ENCODE measurements around the gene FAF1. TPM values are rescaled to one million over a fixed set of nuclear protein-coding genes. Genes with fewer than 3 reads are reported as not detected.

FAF1 gene
- total and polyA plus RNA-seq, 9 of the 15 experiments (the other 6 are each of a cell fraction or from before 2014, with no cell fraction given), result 48.7 to 225 (median 118) TPM

- TF ChIP-seq NONO (IDR thresholded peaks at IDR 0.05; ENCODE audit: low read depth in 2 of 2, low read length in 1 of 2) (no peak), KLF1 (tag; IDR thresholded peaks at IDR 0.05) (no peak), BCLAF1 (IDR thresholded peaks at IDR 0.05; ENCODE audit: borderline replicate concordance in 1 of 2, control insufficient read depth in 1 of 2, low read depth in 2 of 2, low read length in 1 of 2) (peak in 1 of 2 experiments; percentile 37; a peak in 1 of 4 replicates), CHD1 (IDR thresholded peaks at IDR 0.05; ENCODE audit: low read length) (peak; percentile 92), PTRF (tag; IDR thresholded peaks at IDR 0.05) (no peak), UBTF (IDR thresholded peaks at IDR 0.05; ENCODE audit: borderline replicate concordance in 1 of 2, low read depth in 2 of 2, low read length in 2 of 2) (peak in 1 of 2 experiments; percentile 21; a peak in 2 of 4 replicates), CBX3 (IDR thresholded peaks at IDR 0.05; ENCODE audit: borderline replicate concordance in 1 of 2, low read length in 2 of 2) (no peak), CHCHD3 (CRISPR knock-in tag; IDR thresholded peaks at IDR 0.05) (no peak), TCF15 (CRISPR knock-in tag; IDR thresholded peaks at IDR 0.05) (no peak), ZC3H4 (CRISPR knock-in tag; IDR thresholded peaks at IDR 0.05; ENCODE audit: borderline replicate concordance) (no peak), POLR2AphosphoS2 (IDR thresholded peaks at IDR 0.05; ENCODE audit: low read length) (no peak), PCBP2 (IDR thresholded peaks at IDR 0.05; ENCODE audit: low read depth, low read length, poor library complexity, severe bottlenecking) (no peak), PYGO2 (tag; IDR thresholded peaks at IDR 0.05) (no peak), NCOA6 (IDR thresholded peaks at IDR 0.05) (no peak), NFE2 (IDR thresholded peaks at IDR 0.05; ENCODE audit: low read depth) (peak; percentile 74), TFAM (CRISPR knock-in tag; conservative IDR thresholded peaks at IDR 0.05) (no peak)
- TF ChIP-seq, protein P1, sequence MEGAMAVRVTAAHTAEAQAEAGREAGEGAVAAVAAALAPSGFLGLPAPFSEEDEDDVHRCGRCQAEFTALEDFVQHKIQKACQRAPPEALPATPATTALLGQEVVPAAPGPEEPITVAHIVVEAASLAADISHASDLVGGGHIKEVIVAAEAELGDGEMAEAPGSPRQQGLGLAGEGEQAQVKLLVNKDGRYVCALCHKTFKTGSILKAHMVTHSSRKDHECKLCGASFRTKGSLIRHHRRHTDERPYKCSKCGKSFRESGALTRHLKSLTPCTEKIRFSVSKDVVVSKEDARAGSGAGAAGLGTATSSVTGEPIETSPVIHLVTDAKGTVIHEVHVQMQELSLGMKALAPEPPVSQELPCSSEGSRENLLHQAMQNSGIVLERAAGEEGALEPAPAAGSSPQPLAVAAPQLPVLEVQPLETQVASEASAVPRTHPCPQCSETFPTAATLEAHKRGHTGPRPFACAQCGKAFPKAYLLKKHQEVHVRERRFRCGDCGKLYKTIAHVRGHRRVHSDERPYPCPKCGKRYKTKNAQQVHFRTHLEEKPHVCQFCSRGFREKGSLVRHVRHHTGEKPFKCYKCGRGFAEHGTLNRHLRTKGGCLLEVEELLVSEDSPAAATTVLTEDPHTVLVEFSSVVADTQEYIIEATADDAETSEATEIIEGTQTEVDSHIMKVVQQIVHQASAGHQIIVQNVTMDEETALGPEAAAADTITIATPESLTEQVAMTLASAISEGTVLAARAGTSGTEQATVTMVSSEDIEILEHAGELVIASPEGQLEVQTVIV (CRISPR knock-in tag; IDR thresholded peaks at IDR 0.05; ENCODE audit: borderline replicate concordance), result no peak
Measured at GRCh38 chr1:50969611-50970508, 9.8 kb upstream of the FAF1 start, which contains the start of gene CDKN2C (continued).

Measured in K562 (cell line).